Measurements from ENCODE around the gene C22orf23. TPM values are rescaled to one million over a fixed set of nuclear protein-coding genes. Genes with fewer than 3 reads are reported as not detected.

C22orf23 gene
- total RNA-seq, 4 donors from 2014 or later: 0.56 TPM; not detected in 3

DNA sequence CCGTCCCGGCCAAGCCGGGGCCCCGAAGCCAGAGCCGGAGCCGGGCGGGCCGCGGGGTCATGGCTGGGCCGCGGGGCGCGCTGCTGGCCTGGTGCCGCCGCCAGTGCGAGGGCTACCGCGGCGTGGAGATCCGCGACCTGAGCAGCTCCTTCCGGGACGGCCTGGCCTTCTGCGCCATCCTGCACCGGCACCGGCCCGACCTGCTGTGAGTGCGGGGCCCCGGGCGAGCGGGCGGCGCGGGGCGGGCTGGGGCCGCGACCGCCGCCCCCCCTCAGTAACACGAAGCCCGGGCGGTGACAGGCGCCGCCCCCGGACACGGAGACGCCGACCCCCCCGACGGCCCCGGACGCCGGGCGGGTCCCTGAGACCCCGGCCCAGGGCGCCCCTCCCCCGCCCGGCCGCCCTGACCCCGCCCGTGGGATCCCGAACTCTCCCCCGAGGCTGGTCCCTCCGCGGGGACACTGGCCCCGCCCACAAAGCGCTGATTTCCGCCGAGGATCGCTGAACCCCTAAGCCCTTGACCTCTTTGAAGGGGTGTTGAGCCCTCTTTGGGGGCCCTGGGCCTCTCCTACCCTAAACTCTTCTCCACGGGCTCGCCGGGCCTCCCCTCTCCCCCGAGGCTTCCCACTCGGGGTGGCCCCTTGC lies 46.9 kb downstream of the C22orf23 start:
- ATAC-seq (ENCODE audit: low FRiP score) (peak; percentile 6), DNase-seq (ENCODE audit: low spot score) (no peak)
- TF ChIP-seq, protein P1, sequence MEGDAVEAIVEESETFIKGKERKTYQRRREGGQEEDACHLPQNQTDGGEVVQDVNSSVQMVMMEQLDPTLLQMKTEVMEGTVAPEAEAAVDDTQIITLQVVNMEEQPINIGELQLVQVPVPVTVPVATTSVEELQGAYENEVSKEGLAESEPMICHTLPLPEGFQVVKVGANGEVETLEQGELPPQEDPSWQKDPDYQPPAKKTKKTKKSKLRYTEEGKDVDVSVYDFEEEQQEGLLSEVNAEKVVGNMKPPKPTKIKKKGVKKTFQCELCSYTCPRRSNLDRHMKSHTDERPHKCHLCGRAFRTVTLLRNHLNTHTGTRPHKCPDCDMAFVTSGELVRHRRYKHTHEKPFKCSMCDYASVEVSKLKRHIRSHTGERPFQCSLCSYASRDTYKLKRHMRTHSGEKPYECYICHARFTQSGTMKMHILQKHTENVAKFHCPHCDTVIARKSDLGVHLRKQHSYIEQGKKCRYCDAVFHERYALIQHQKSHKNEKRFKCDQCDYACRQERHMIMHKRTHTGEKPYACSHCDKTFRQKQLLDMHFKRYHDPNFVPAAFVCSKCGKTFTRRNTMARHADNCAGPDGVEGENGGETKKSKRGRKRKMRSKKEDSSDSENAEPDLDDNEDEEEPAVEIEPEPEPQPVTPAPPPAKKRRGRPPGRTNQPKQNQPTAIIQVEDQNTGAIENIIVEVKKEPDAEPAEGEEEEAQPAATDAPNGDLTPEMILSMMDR (IDR thresholded peaks at IDR 0.05): no peak

GRCh38 chr22:37905534-37906363 lies 47.7 kb downstream of the C22orf23 start, which contains the start of gene MICALL1:
MICALL1 (plus strand) TSS chr22:37906297; CDS start chr22:37906423, 126 bp downstream.
- peak; percentile 82 for ATAC-seq (ENCODE audit: low FRiP score)
- TF ChIP-seq, protein P1 (IDR thresholded peaks at IDR 0.05): no peak
- DNase-seq (ENCODE audit: low spot score): no peak

DNA sequence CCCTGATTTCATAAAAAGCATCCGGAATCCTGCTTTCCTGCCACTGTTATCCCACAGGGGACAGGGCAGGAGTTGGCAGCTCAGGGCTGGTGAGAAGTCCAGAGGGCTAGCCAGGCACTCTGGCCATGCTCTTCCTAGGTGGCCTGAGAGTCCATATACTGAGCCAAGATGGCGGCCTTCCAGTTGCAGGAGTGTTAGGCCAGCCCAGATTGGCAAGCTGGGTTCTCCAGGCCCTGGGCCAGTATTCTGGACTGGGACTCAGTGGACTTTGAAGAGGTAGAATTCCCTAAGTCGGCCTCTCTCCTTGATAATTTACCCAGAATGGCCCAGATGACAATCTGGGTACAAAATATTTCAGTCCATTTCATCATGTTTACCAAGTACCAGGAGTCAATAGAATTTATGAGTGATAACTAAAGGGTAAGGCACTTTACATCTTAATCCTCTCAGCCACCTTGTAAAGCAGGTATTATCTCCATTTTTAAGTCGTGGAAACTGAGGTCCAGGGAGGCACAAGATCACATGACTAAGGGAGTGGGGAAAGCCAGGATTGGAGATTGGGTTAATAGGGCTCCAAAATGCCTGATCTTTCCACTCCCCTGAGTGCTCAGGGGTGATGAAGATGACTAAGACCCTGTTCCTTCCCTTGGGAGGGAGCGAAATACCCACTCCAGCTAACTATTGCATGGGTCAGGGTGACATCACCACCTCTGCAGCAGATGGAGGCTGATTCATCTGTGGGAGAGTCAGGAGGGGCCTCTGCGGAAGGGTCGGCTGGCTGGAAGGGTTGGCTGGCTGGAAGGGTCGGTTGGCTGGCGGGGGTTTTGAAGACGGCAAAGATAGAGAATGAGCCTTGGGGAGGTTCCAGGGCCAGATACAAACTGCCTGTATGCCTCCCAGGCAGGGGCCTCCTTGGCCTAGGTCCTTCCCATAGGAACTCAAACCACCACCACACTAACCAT lies 48.5 kb downstream of the C22orf23 start:
- peak; percentile 87 for ATAC-seq (ENCODE audit: low FRiP score)
- TF ChIP-seq, protein P1 (IDR thresholded peaks at IDR 0.05): no peak
- peak; percentile 71 for DNase-seq (ENCODE audit: low spot score)

- no peak for DNase-seq (ENCODE audit: low spot score)
- no peak for ATAC-seq (ENCODE audit: low FRiP score)
- TF ChIP-seq, protein P1 (IDR thresholded peaks at IDR 0.05): no peak
These were observed 54.8 kb downstream of the C22orf23 start for GRCh38 chr22:37898441-37899181.

- ATAC-seq (ENCODE audit: low FRiP score): no peak
- TF ChIP-seq, protein P1 (IDR thresholded peaks at IDR 0.05): no peak
- DNase-seq (ENCODE audit: low spot score): no peak
These were observed 55.6 kb downstream of the C22orf23 start for GRCh38 chr22:37897807-37898206.

DNA sequence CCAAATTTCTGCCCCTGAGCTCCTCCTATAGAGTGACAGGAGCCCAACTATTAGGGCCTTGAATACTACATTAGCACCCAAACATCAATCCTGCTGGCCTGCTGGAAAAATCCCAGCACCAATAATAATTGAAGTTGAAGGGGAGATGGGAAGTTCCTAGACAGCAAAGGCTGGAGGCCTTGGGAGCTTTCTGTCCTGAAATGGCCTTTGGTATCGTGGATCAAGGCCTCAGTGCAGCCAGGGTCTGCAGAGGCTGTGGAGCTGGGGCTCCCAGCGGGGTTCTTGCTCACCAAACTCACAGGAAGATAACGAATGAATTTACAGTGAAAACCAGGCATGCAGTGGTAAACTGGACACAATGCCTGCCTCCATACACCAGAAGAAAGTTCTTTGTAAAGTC lies 56.5 kb downstream of the C22orf23 start:
- TF ChIP-seq, protein P1 (IDR thresholded peaks at IDR 0.05): no peak
- ATAC-seq (ENCODE audit: low FRiP score) (no peak), DNase-seq (ENCODE audit: low spot score) (no peak)
